ENCODE data around the gene NPAS1. TPM values are rescaled to one million over a fixed set of nuclear protein-coding genes. Genes with fewer than 3 reads are reported as not detected.
A peak's percentile ranks its signal among the peaks of the same experiment; 100 is the strongest.

The NPAS1 gene
- total and polyA plus RNA-seq, 7 donors: 0.04 to 0.23 (median 0.18) TPM; not detected in 3

GRCh38 chr19:46990991-46991676 is 28.5 kb upstream of the NPAS1 start:
- Histone ChIP-seq H3K27ac (peak overlapping the region; percentile 63), H3K27me3 (ENCODE audit: insufficient read depth in 3 of 3, low read length in 2 of 3) (no peaks in the 10 kb centered on the region), H3K36me3 (ENCODE audit: insufficient read depth in 1 of 2, low read depth in 1 of 2) (peaks cover 0 to 7% of the 10 kb centered on the region in 2 donors), H3K4me1 (peaks cover 27% of the 10 kb centered on the region), H3K4me3 (no peak overlapping the region), H3K9me3 (no peaks in the 10 kb centered on the region)
- 21 to 24% (median 22%) methylated on average over 19 of the region's 19 CpGs for WGBS, 3 donors
- intact Hi-C loops (cut with DNase I): loop anchor here (2.0 to 10.0 kb wide), 3 partner anchors 134 to 236 kb away; no protein-coding TSS in a partner anchor
- DNase-seq: peak; percentile 80 to 89
- peak; percentile 67 to 88 (median 78) for ATAC-seq
- TF ChIP-seq CTCF (IDR thresholded peaks at IDR 0.05): peak; percentile 77

GRCh38 chr19:46992699-46993535 is 26.7 kb upstream of the NPAS1 start:
- Histone ChIP-seq H3K4me1 (peaks cover 27% of the 10 kb centered on the region), H3K4me3 (peak overlapping the region; percentile 2), H3K36me3 (ENCODE audit: insufficient read depth in 1 of 2, low read depth in 1 of 2) (peaks cover 0 to 16% of the 10 kb centered on the region in 2 donors), H3K27ac (peak overlapping the region; percentile 63), H3K9me3 (no peaks in the 10 kb centered on the region), H3K27me3 (ENCODE audit: insufficient read depth in 3 of 3, low read length in 2 of 3) (no peaks in the 10 kb centered on the region)
- no peak for TF ChIP-seq CTCF (IDR thresholded peaks at IDR 0.05)
- DNase-seq: peak; percentile 47 to 74
- ATAC-seq: peak; percentile 45 to 85 (median 56)
- intact Hi-C loops (cut with DNase I): loop anchor here (5.0 to 10.0 kb wide), 2 partner anchors 236 to 238 kb away; no protein-coding TSS in a partner anchor
- WGBS, 3 donors: 23 to 43% (median 26%) methylated on average over 23 to 25 of the region's 25 CpGs

GRCh38 chr19:46993622-46994021 is 26.0 kb upstream of the NPAS1 start:
- no peak for TF ChIP-seq CTCF (IDR thresholded peaks at IDR 0.05)
- peaks cover 0 to 23% of the 10 kb centered on the region in 2 donors for H3K36me3 ChIP-seq (ENCODE audit: insufficient read depth in 1 of 2, low read depth in 1 of 2)
- H3K27ac ChIP-seq: peak overlapping the region; percentile 63
- ATAC-seq (no peak), DNase-seq (no peak)
- H3K4me1 ChIP-seq: peaks cover 27% of the 10 kb centered on the region
- H3K4me3 ChIP-seq: peak overlapping the region; percentile 2
- 75 to 83% (median 76%) methylated on average over 7 of the region's 7 CpGs for WGBS, 3 donors
- no peaks in the 10 kb centered on the region for H3K27me3 ChIP-seq (ENCODE audit: insufficient read depth in 3 of 3, low read length in 2 of 3)
- no peaks in the 10 kb centered on the region for H3K9me3 ChIP-seq
- intact Hi-C loops (cut with DNase I): loop anchor here (5.0 to 10.0 kb wide), 2 partner anchors 236 to 239 kb away; no protein-coding TSS in a partner anchor

- no peaks in the 10 kb centered on the region for H3K27me3 ChIP-seq (ENCODE audit: insufficient read depth in 3 of 3, low read length in 2 of 3)
- H3K4me3 ChIP-seq: no peak overlapping the region
- H3K4me1 ChIP-seq: peaks cover 27% of the 10 kb centered on the region
- peaks cover 0 to 28% of the 10 kb centered on the region in 2 donors for H3K36me3 ChIP-seq (ENCODE audit: insufficient read depth in 1 of 2, low read depth in 1 of 2)
- TF ChIP-seq CTCF (IDR thresholded peaks at IDR 0.05): no peak
- H3K9me3 ChIP-seq: no peaks in the 10 kb centered on the region
- peak overlapping the region; percentile 63 for H3K27ac ChIP-seq
- intact Hi-C loops (cut with DNase I): loop anchor here (5.0 to 10.0 kb wide), 2 partner anchors 237 to 239 kb away; no protein-coding TSS in a partner anchor
- WGBS, 3 donors: 83% methylated on average over 13 to 17 of the region's 17 CpGs
- DNase-seq (no peak), ATAC-seq (no peak)
Measured at GRCh38 chr19:46994141-46994686, 25.4 kb upstream of the NPAS1 start.

Data from psoas muscle (tissue), 8 donors.